ENCODE results near the gene NAPB. TPM values are rescaled to one million over a fixed set of nuclear protein-coding genes. Genes with fewer than 3 reads are reported as not detected.

The NAPB gene
- polyA plus RNA-seq, 2 of the 4 experiments (the other 2 are of a cell fraction): 6.2 to 12.7 TPM

- TF ChIP-seq ZC3H11A (IDR thresholded peaks at IDR 0.05) (no peak), HOXB13 (CRISPR knock-in tag; IDR thresholded peaks at IDR 0.05; ENCODE audit: low read depth) (no peak), TP53 (CRISPR knock-in tag; IDR thresholded peaks at IDR 0.05) (no peak), HEYL (CRISPR knock-in tag; IDR thresholded peaks at IDR 0.05) (no peak), E2F6 (IDR thresholded peaks at IDR 0.05; ENCODE audit: borderline replicate concordance, low read depth) (no peak)
These were observed 39.4 kb downstream of the NAPB start (continued) for GRCh38 chr20:23381876-23382275.

- DNase-seq (ENCODE audit: low read depth in 1 of 2, low spot score in 1 of 2): no peak
- TF ChIP-seq ESRRA (IDR thresholded peaks at IDR 0.05; ENCODE audit: borderline replicate concordance, low read length) (no peak), EP300 (IDR thresholded peaks at IDR 0.05) (no peak), EHF (CRISPR knock-in tag; IDR thresholded peaks at IDR 0.05) (no peak), CEBPB (IDR thresholded peaks at IDR 0.05) (no peak), CTCF (IDR thresholded peaks at IDR 0.05) (no peak), HOXB13 (CRISPR knock-in tag; IDR thresholded peaks at IDR 0.05; ENCODE audit: low read depth) (no peak), TFCP2L1 (CRISPR knock-in tag; IDR thresholded peaks at IDR 0.05) (no peak)
- H3K4me1 ChIP-seq: no peaks in the 10 kb centered on the region
- H3K4me3 ChIP-seq: no peak overlapping the region
- no peak overlapping the region for H3K27ac ChIP-seq
- ATAC-seq: no peak
- peaks cover 7% of the 10 kb centered on the region; the same call in 2 of the 3 replicates for H3K9me3 ChIP-seq
- FAIRE-seq: peak; percentile 51
- H3K4me2 ChIP-seq: no peak overlapping the region
- ChIA-PET POLR2A (no interaction called here), CTCF (interaction anchor here (1.0 to 1.3 kb wide), 5 partner anchors 13 to 62 kb away, joined by 3 to 4 read pairs (median 3); partner anchors contain the start of gene NAPB)
These were observed 41.5 kb downstream of the NAPB start for GRCh38 chr20:23379772-23380171.

GRCh38 chr20:23375827-23376226, 45.5 kb downstream of the NAPB start:
- ChIA-PET POLR2A (no interaction called here), CTCF (interaction anchor here (0.7 to 0.9 kb wide), 2 partner anchors 15 to 657 kb away, joined by 4 read pairs; no protein-coding TSS in a partner anchor)
- H3K9me3 ChIP-seq: peaks cover 9% of the 10 kb centered on the region
- no peak for FAIRE-seq
- TF ChIP-seq ZC3H11A (IDR thresholded peaks at IDR 0.05): no peak
- TF ChIP-seq CHD4 (IDR thresholded peaks at IDR 0.05; ENCODE audit: borderline replicate concordance): no peak
- TF ChIP-seq RCOR1 (IDR thresholded peaks at IDR 0.05; ENCODE audit: low read depth, low read length): no peak
- DNase-seq (ENCODE audit: low read depth in 1 of 2, low spot score in 1 of 2): no peak
- no peak overlapping the region for H3K4me2 ChIP-seq
- 75% methylated on average over 5 of the region's 5 CpGs for WGBS (ENCODE audit: missing lambda C conversion rate)
- H3K4me1 ChIP-seq: no peaks in the 10 kb centered on the region; the same call in 2 of the 3 replicates
- no peak overlapping the region for H3K27ac ChIP-seq
- no peak for ATAC-seq
- H3K4me3 ChIP-seq: no peak overlapping the region

- H3K4me1 ChIP-seq: no peaks in the 10 kb centered on the region; the same call in 2 of the 3 replicates
- TF ChIP-seq NR3C1 (IDR thresholded peaks at IDR 0.05) (no peak), ELK1 (IDR thresholded peaks at IDR 0.05; ENCODE audit: low read depth, low read length) (no peak), GATA3 (IDR thresholded peaks at IDR 0.05; ENCODE audit: borderline replicate concordance) (no peak), MAX (IDR thresholded peaks at IDR 0.05) (no peak), SMC3 (IDR thresholded peaks at IDR 0.05) (no peak), SREBF2 (IDR thresholded peaks at IDR 0.05) (no peak), KDM5A (IDR thresholded peaks at IDR 0.05) (no peak), BCL3 (IDR thresholded peaks at IDR 0.05) (no peak), EP300 (IDR thresholded peaks at IDR 0.05) (no peak), HMGXB4 (CRISPR knock-in tag; IDR thresholded peaks at IDR 0.05; ENCODE audit: borderline replicate concordance) (no peak), ZNF302 (CRISPR knock-in tag; IDR thresholded peaks at IDR 0.05) (no peak), RFX5 (IDR thresholded peaks at IDR 0.05) (no peak)
- no peak overlapping the region for H3K4me3 ChIP-seq
- DNase-seq (ENCODE audit: low read depth in 1 of 2, low spot score in 1 of 2): no peak
- FAIRE-seq: no peak
- CTCF ChIA-PET: interaction anchor here (0.6 to 2.2 kb wide), 7 partner anchors 11 to 232 kb away, joined by 3 to 6 read pairs (median 3); partner anchors contain the start of gene GZF1
- WGBS (ENCODE audit: missing lambda C conversion rate): 95% methylated on average over 5 of the region's 5 CpGs
- POLR2A ChIA-PET: no interaction called here
- peaks cover 9% of the 10 kb centered on the region for H3K9me3 ChIP-seq
- H3K4me2 ChIP-seq: no peak overlapping the region
- no peak overlapping the region for H3K27ac ChIP-seq
- ATAC-seq: no peak
These were observed 46.8 kb downstream of the NAPB start for GRCh38 chr20:23374441-23374840.

All from A549 (cell line).